Stimulated activated CD8-positive, alpha-beta memory T cell treated with anti-CD3 and anti-CD28 coated beads, Interleukin-7, amount 100 ng/mL, for 4 hours (primary cell): Measurements from ENCODE around the gene ZNF792.
"Not testable (repeated sequence)": the region's sequence is repeated elsewhere in the genome, so short reads cannot be mapped to it uniquely, and the experiment has no call there.

Source experiments
- DNase-seq, 2 donors: peaks; one replicate each; pipeline ENCODE4 v3.0.0-alpha.2; 2020; ENCODE audit warnings: low read depth in 2 of 2

The ZNF792 gene

GRCh38 chr19:34998777-34999497 is 34.9 kb upstream of the ZNF792 start:
- DNase-seq: no peak

- DNase-seq: not testable (repeated sequence)
Measured at GRCh38 chr19:34998224-34998623, 34.2 kb upstream of the ZNF792 start.

GRCh38 chr19:34997071-34997617 is 33.1 kb upstream of the ZNF792 start:
- DNase-seq: no peak

DNA sequence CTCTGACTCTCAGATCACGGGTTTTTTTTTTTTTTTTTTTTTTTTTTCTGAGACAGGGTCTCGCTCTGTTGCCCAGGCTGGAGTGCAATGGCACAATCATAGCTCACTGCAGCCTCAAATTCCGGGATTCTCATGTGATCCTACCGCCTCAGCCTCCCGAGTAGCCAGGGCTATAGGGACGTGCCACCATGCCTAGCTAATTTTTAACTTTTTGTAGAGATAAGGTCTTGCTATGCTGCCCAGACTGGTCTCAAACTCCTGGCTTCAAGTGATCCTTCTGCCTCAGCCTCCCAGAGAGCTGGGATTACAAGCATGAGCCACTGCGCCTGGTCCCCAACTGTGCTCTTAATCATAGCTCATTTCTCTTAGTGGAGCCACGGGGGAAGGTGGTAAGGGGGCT is 31.5 kb upstream of the ZNF792 start:
- no peak for DNase-seq

- no peak for DNase-seq
Measured at GRCh38 chr19:34994643-34995541, 30.9 kb upstream of the ZNF792 start.

DNA sequence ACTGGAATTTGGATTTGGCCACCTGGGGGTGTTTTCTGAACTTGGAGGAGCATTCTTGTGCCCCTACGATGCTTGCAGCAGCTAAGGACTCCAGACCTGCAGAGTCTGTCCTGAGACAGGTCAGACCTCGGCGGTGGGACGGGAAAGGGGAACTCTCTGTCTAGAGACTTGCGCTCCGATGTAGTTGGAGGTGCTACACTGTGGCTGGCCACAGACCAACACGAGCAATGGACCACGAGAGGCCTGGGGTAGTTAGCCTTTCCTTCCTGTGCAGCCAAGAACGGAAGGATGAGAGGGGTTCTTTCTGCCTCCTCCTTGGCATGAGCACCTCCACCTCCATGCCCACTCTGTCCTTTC is 30.2 kb upstream of the ZNF792 start:
- no peak for DNase-seq

- DNase-seq: not testable (repeated sequence)
Measured at GRCh38 chr19:34992582-34992981, 28.6 kb upstream of the ZNF792 start.

DNA sequence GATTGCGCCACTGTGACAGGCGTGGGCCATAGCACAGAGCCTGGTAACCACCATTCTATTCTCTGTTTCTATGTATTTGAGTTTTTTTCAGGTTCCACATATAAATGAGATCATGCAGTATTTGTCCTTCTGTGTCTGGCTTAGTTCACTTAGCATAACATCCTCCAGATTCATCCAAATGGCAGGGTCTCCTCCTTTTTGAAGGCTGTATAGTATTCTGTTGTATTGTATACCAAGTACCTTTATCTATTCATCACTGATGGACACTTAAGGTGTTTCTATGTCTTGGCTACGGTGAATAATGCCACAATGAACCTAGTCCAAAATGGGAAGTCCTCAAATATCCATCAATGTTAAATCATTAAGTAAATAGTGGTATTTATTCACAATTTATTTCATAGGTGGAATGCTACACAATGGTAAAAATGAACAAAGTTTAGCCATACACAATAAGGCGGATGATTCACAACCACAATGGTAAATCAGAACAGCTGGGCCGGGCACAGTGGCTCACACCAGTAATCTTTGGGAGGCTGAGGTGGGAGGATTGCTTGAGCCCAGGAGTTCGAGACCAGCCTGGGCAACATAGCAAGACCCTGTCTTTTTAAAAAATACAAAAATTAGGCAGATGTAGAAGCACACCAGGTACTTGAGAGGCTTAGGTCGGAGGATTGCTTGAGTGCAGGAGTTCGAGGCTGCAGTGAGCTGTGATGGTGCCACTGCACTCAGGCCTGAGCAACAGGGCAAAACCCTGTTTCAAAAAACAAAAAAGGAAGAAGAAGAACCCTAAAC is 27.7 kb upstream of the ZNF792 start:
- no peak for DNase-seq

- DNase-seq: no peak
Measured at GRCh38 chr19:34990578-34991192, 26.7 kb upstream of the ZNF792 start.

DNA sequence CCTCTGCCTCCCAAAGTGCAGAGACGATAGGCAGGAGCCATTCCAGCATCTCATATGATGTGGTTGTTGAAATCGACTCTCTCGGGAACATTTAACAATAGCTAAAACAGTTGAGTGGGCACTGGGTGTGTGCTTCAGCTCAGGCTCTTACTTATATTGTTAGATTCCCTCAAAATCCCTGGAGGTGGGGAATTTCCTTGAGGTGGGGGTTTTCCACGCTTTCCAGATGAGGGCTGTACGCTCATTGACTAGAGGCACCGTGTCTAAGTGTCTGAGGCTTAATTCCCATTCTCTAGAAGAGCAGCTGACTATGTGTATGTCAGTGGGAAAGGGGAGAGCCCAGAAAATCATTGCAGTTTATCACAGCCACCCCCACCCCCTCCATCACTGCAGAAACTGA is 25.3 kb upstream of the ZNF792 start:
- no peak for DNase-seq

- no peak for DNase-seq
Measured at GRCh38 chr19:34988119-34988518, 24.1 kb upstream of the ZNF792 start.

DNA sequence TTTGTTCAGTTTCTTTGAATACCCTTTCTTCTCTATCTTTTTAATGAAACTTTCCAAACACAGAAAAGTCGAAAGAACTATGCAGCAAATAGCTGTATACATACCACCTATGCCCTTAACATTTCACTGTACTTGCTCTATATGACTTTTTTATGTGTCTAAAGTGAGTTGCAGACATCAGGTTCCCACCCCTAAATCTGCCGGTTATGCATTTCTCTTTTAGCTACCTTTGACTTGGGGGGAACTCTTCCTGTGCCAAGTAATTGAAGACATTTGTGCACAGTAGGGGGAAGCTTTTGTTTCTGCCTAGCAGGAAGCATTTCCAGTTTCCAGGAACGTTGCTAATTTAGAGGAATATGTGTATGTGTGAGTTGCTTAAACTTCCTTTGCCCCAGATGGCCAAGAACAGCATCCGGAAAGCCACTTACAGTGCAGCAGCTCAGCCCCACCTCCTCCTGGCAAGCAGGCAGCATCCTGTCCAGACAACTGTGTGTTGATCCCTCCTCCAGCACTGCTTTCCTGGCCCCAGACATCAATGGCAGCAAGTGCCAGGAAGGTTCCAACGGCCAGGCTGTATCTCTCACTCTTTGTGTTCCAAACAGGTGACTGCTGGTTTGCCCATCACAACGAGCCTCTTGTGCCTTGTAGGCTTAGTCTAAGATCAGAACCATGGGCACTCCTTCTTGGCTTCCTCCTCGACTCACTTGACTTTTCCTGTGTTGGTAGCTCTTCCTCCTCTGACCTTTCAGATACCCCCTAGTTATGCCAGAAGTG is 21.4 kb upstream of the ZNF792 start:
- no peak for DNase-seq

GRCh38 chr19:34984287-34984686 is 20.3 kb upstream of the ZNF792 start:
- no peak for DNase-seq

- DNase-seq: no peak
Measured at GRCh38 chr19:34983786-34984185, 19.8 kb upstream of the ZNF792 start.

DNA sequence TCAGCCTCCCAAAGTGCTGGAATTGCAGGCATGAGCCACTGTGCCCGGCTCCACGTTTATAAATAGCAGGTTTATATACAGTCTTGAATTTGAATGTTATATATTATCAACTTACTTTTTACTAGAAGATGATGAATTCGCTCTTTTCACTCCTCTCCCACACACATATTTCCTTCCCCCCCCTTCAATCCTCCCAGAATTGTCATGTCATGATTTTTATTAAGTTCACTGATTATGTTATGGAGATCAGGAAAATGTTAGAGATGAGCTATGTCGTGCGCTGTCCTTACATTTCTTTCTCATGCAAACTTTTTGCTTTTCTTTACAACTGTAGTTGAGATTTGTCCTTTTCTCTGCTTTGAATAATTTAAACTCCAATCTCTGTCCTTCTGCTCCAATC is 18.2 kb upstream of the ZNF792 start:
- no peak for DNase-seq

GRCh38 chr19:34979819-34980640 is 16.0 kb upstream of the ZNF792 start:
- DNase-seq: no peak

DNA sequence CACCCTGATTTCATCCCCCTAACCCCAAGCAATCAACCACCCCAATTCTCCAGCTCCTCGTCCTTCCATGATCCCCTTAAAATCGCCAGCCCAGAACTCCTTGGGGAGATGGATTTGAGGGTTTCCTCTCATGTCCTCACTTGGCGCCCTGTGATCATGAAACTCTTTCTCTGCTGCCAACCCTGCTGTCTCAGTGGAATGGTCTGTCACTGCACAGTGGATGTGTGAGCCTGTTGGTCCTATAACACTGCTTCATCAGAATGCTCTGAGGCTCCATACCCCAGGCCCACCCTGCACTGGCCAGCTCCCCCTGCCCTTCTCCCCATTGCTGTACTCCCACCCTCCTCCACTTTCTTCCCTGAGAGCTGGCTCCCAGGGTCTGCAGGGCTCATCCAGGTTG is 12.6 kb upstream of the ZNF792 start:
- no peak for DNase-seq

- DNase-seq: no peak
Measured at GRCh38 chr19:34975056-34975455, 11.0 kb upstream of the ZNF792 start.

DNA sequence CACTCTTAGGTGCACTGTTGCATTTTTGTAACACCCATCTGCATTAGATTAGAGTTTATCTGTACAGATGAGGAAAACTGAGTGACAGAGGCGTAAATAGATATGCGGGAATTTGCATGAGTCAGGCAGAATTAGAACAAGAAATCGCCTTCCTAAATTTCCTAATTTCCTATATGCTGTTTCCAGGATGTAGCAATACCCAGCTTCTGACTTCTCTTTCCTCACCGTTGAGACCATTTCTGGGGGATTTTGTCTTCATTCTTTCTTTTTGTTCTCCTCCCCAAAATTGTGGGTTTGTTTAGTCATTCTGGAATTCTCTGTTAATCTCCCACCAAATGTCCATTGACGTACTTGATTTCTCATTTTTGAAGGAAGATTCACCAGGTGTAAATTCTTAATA is 10.6 kb upstream of the ZNF792 start:
- DNase-seq: no peak

- no peak for DNase-seq
Measured at GRCh38 chr19:34972163-34972705, 8.2 kb upstream of the ZNF792 start.
